Small intestine (tissue), 7 donors: ENCODE measurements around the gene NDUFS8. TPM values are rescaled to one million over a fixed set of nuclear protein-coding genes. Genes with fewer than 3 reads are reported as not detected.

Experiments used
- DNase-seq, 2 donors: peaks; one replicate each; pipeline versions ENCODE4 v3.0.0 to v3.0.0-alpha.2; 2013
- FAIRE-seq: peaks from 2 replicates; lab custom pipeline; 2012; peaks lifted over from hg19 to GRCh38; lab: Jason Lieb, UNC
- H3K27ac ChIP-seq, 3 donors: one replicate each; pipeline ENCODE4 v1.5.1; 2013; ENCODE audit warnings: low read length in 2 of 3, mild to moderate bottlenecking in 2 of 3, control low read depth in 1 of 3, inconsistent platforms in 1 of 3, low read depth in 1 of 3, moderate library complexity in 1 of 3
- H3K27me3 ChIP-seq, 3 donors: one replicate each; pipeline ENCODE4 v1.6.1; 2013; ENCODE audit warnings: low read length in 3 of 3, inconsistent platforms in 1 of 3; ENCODE audit not compliant: control insufficient read depth in 3 of 3, insufficient read depth in 3 of 3
- H3K36me3 ChIP-seq, 3 donors: one replicate each; pipeline ENCODE4 v1.6.1; 2013; ENCODE audit warnings: low read length in 3 of 3, inconsistent platforms in 1 of 3, low read depth in 1 of 3, mild to moderate bottlenecking in 1 of 3, moderate library complexity in 1 of 3; ENCODE audit not compliant: control insufficient read depth in 3 of 3, insufficient read depth in 2 of 3
- H3K4me1 ChIP-seq, 3 donors: one replicate each; pipeline ENCODE4 v1.6.1; 2013; ENCODE audit warnings: low read length in 2 of 3, inconsistent platforms in 1 of 3, low read depth in 1 of 3, mild to moderate bottlenecking in 1 of 3, moderate library complexity in 1 of 3; ENCODE audit not compliant: control insufficient read depth in 3 of 3, insufficient read depth in 2 of 3
- H3K4me3 ChIP-seq, 3 donors: one replicate each; pipeline ENCODE4 v1.5.1; 2013; ENCODE audit warnings: low read length in 3 of 3, control low read depth in 1 of 3, inconsistent platforms in 1 of 3, low read depth in 1 of 3, mild to moderate bottlenecking in 1 of 3, moderate library complexity in 1 of 3
- H3K9me3 ChIP-seq, 2 donors: one replicate each; pipeline ENCODE4 v1.6.1; 2013; ENCODE audit warnings: low read depth in 1 of 2, low read length in 1 of 2; ENCODE audit not compliant: control insufficient read depth in 2 of 2, insufficient read depth in 1 of 2
- WGBS, 3 donors: extraction: QIAGEN DNeasy Blood & Tissue Kit; methylation state at CpG; one replicate each; pipeline ENCODE4 v1.1.7; 2013; 5-methylcytosine and 5-hydroxymethylcytosine counted together
- polyA plus RNA-seq, 4 donors: library from polyadenylated mRNA; stranded (reverse) in 3 of 4; unstranded in 1 of 4; fragments of 200-250 nt in 3 of 4; fragments of 120-200 nt in 1 of 4; gene quantifications; one replicate each; pipeline versions ENCODE4 v1.2.1 to v1.2.3, GENCODE V29; 2013
- donor health status: healthy with polysubstance abuse.
- donor health status: control.
- donor health status: control.
- donor health status: Bipolar disorder and iron deficiency.
- donor health status: healthy.

The NDUFS8 gene
- polyA plus RNA-seq, 4 donors = 71.4 to 290 (median 203) TPM

DNA sequence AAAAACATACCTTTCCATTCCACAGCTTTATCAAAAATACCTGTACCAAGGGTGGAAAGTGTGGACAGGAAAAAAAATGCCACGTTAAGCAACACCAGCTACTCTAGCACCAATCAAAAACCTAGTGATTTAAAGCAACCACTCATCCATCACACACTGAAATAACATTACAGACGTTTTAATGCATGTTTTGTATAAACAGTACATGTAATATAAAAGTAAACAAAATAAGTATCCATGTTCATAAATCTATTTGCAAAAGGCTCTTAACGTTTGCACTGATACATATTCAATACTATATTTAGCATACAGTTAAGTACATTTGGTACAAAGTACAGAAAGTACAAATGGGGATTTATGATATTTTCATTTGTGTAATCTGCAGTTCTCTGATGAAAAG lies 52.0 kb downstream of the NDUFS8 start:
- Histone ChIP-seq H3K27me3 (no peaks in the 10 kb centered on the region), H3K36me3 (peaks cover 2 to 55% (median 9%) of the 10 kb centered on the region in 3 donors), H3K27ac (no peak overlapping the region), H3K9me3 (no peaks in the 10 kb centered on the region), H3K4me1 (no peaks in the 10 kb centered on the region), H3K4me3 (no peak overlapping the region)
- FAIRE-seq (no peak), DNase-seq (no peak)
- 23 to 42% (median 32%) methylated on average over 3 of the region's 3 CpGs for WGBS, 3 donors

GRCh38 chr11:68083517-68083916 lies 53.0 kb downstream of the NDUFS8 start:
- H3K36me3 ChIP-seq = peaks cover 2 to 48% (median 7%) of the 10 kb centered on the region in 3 donors
- WGBS, 3 donors = 68 to 84% (median 76%) methylated on average over 3 of the region's 3 CpGs
- H3K27ac ChIP-seq = no peak overlapping the region
- no peaks in the 10 kb centered on the region for H3K9me3 ChIP-seq
- no peaks in the 10 kb centered on the region for H3K4me1 ChIP-seq
- no peak for FAIRE-seq
- H3K4me3 ChIP-seq = no peak overlapping the region
- no peaks in the 10 kb centered on the region for H3K27me3 ChIP-seq
- no peak for DNase-seq

Other genes with a start within 250 kb of the NDUFS8 start
- gene UNC93B1, start 26.6 kb upstream of the NDUFS8 start, polyA plus RNA-seq = 10 to 100 TPM; 27.2 to 82.1 (median 41.4) TPM
- 10 to 100 TPM; 14.4 to 28.1 (median 21.6) TPM for gene ALDH3B1, start 20.4 kb upstream of the NDUFS8 start, polyA plus RNA-seq
- 100 to 1,000 TPM in 3 of 4 donors, 10 to 100 TPM in 1; 79.1 to 437 (median 285) TPM for gene TCIRG1, start 8.3 kb downstream of the NDUFS8 start, polyA plus RNA-seq
- gene CHKA, start 90.7 kb downstream of the NDUFS8 start, polyA plus RNA-seq = 100 to 1,000 TPM in 3 of 4 donors, 10 to 100 TPM in 1; 31.5 to 180 (median 139) TPM
- gene KMT5B, start 182.6 kb downstream of the NDUFS8 start, polyA plus RNA-seq = 10 to 100 TPM; 17.3 to 53.5 (median 30.0) TPM
- gene C11orf24, start 241.3 kb downstream of the NDUFS8 start, polyA plus RNA-seq = 100 to 1,000 TPM in 2 of 4 donors, 10 to 100 TPM in 2; 39.4 to 168 (median 94.3) TPM